ENCODE data around the gene CPNE2.

Gene CPNE2

GRCh38 chr16:57155702-57156350, 63.4 kb downstream of the CPNE2 start:
- no peaks in the 10 kb centered on the region for H3K9me3 ChIP-seq (ENCODE audit: control extremely low read depth in 1 of 5, control insufficient read depth in 4 of 5, insufficient read depth in 2 of 5, low read depth in 1 of 5, low read length in 4 of 5)
- 100% methylated on average over 1 of the region's 6 CpGs for WGBS (ENCODE audit: insufficient coverage)
- H3K36me3 ChIP-seq (ENCODE audit: control insufficient read depth in 4 of 4, insufficient read depth in 4 of 4, low read length in 3 of 4) = peaks cover 9 to 73% (median 53%) of the 10 kb centered on the region in 4 experiments
- H3K4me3 ChIP-seq (ENCODE audit: control insufficient read depth in 1 of 7, extremely low read depth in 1 of 7, insufficient read depth in 4 of 7, low read depth in 2 of 7, low read length in 6 of 7) = no peak overlapping the region
- H3K27me3 ChIP-seq (replicated peaks in 2 of 5; ENCODE audit: control insufficient read depth in 4 of 5, insufficient read depth in 5 of 5, low read length in 4 of 5) = no peaks in the 10 kb centered on the region
- ChIA-PET CTCF (interaction anchor here (1.0 to 1.5 kb wide), 3 partner anchors 8 to 69 kb away, joined by 3 to 7 read pairs (median 3); no protein-coding TSS in a partner anchor), POLR2A (interaction anchor here (0.6 to 0.7 kb wide), 3 partner anchors 12 to 70 kb away, joined by 3 to 7 read pairs (median 6); no protein-coding TSS in a partner anchor)
- H3K27ac ChIP-seq (ENCODE audit: insufficient read depth in 1 of 2, low read depth in 1 of 2, low read length in 2 of 2, poor library complexity in 1 of 2, severe bottlenecking in 2 of 2) = no peak overlapping the region
- no peak for DNase-seq
- H3K4me1 ChIP-seq (ENCODE audit: control extremely low read depth in 1 of 4, control insufficient read depth in 4 of 4, insufficient read depth in 4 of 4, low read length in 3 of 4) = peaks cover under 1 to 20% (median 10%) of the 10 kb centered on the region in 4 experiments

GRCh38 chr16:57156351-57156703, 63.9 kb downstream of the CPNE2 start:
- 72% methylated on average over 2 of the region's 4 CpGs for WGBS (ENCODE audit: insufficient coverage)
- CTCF ChIA-PET = interaction anchor here (1.0 to 1.5 kb wide), 3 partner anchors 9 to 70 kb away, joined by 3 to 7 read pairs (median 3); no protein-coding TSS in a partner anchor

GRCh38 chr16:57157533-57157932, 65.2 kb downstream of the CPNE2 start:
- ChIA-PET CTCF (interaction anchor here (1.2 kb wide), 1 partner anchor 9 kb away, joined by 3 read pairs; no protein-coding TSS in a partner anchor), POLR2A (no interaction called here)
- peaks cover 7 to 66% (median 56%) of the 10 kb centered on the region in 4 experiments for H3K36me3 ChIP-seq (ENCODE audit: control insufficient read depth in 4 of 4, insufficient read depth in 4 of 4, low read length in 3 of 4)
- H3K27ac ChIP-seq (ENCODE audit: insufficient read depth in 1 of 2, low read depth in 1 of 2, low read length in 2 of 2, poor library complexity in 1 of 2, severe bottlenecking in 2 of 2) = no peak overlapping the region
- no peaks in the 10 kb centered on the region for H3K27me3 ChIP-seq (replicated peaks in 2 of 5; ENCODE audit: control insufficient read depth in 4 of 5, insufficient read depth in 5 of 5, low read length in 4 of 5)
- H3K4me3 ChIP-seq (ENCODE audit: control insufficient read depth in 1 of 7, extremely low read depth in 1 of 7, insufficient read depth in 4 of 7, low read depth in 2 of 7, low read length in 6 of 7) = no peak overlapping the region
- no peaks in the 10 kb centered on the region for H3K9me3 ChIP-seq (ENCODE audit: control extremely low read depth in 1 of 5, control insufficient read depth in 4 of 5, insufficient read depth in 2 of 5, low read depth in 1 of 5, low read length in 4 of 5)
- DNase-seq = no peak
- H3K4me1 ChIP-seq (ENCODE audit: control extremely low read depth in 1 of 4, control insufficient read depth in 4 of 4, insufficient read depth in 4 of 4, low read length in 3 of 4) = peaks cover 0 to 9% (median 5%) of the 10 kb centered on the region in 4 experiments
- no CpG with 5 or more reads among the region's 1 CpG for WGBS (ENCODE audit: insufficient coverage)

More at GRCh38 chr16:57156351-57156703, 63.9 kb downstream of the CPNE2 start:
- POLR2A ChIA-PET = interaction anchor here (0.6 to 0.7 kb wide), 2 partner anchors 13 to 71 kb away, joined by 3 to 6 read pairs; no protein-coding TSS in a partner anchor
- Histone ChIP-seq H3K4me1 (ENCODE audit: control extremely low read depth in 1 of 4, control insufficient read depth in 4 of 4, insufficient read depth in 4 of 4, low read length in 3 of 4) (peaks cover 3 to 21% (median 10%) of the 10 kb centered on the region in 4 experiments), H3K4me3 (ENCODE audit: control insufficient read depth in 1 of 7, extremely low read depth in 1 of 7, insufficient read depth in 4 of 7, low read depth in 2 of 7, low read length in 6 of 7) (no peak overlapping the region), H3K36me3 (ENCODE audit: control insufficient read depth in 4 of 4, insufficient read depth in 4 of 4, low read length in 3 of 4) (peaks cover 7 to 73% (median 53%) of the 10 kb centered on the region in 4 experiments), H3K9me3 (ENCODE audit: control extremely low read depth in 1 of 5, control insufficient read depth in 4 of 5, insufficient read depth in 2 of 5, low read depth in 1 of 5, low read length in 4 of 5) (no peaks in the 10 kb centered on the region), H3K27ac (ENCODE audit: insufficient read depth in 1 of 2, low read depth in 1 of 2, low read length in 2 of 2, poor library complexity in 1 of 2, severe bottlenecking in 2 of 2) (no peak overlapping the region), H3K27me3 (replicated peaks in 2 of 5; ENCODE audit: control insufficient read depth in 4 of 5, insufficient read depth in 5 of 5, low read length in 4 of 5) (no peaks in the 10 kb centered on the region)
- DNase-seq = no peak

- Histone ChIP-seq H3K27me3 (replicated peaks in 2 of 5; ENCODE audit: control insufficient read depth in 4 of 5, insufficient read depth in 5 of 5, low read length in 4 of 5) (no peaks in the 10 kb centered on the region), H3K4me3 (ENCODE audit: control insufficient read depth in 1 of 7, extremely low read depth in 1 of 7, insufficient read depth in 4 of 7, low read depth in 2 of 7, low read length in 6 of 7) (no peak overlapping the region), H3K4me1 (ENCODE audit: control extremely low read depth in 1 of 4, control insufficient read depth in 4 of 4, insufficient read depth in 4 of 4, low read length in 3 of 4) (peaks cover 0 to 8% (median 5%) of the 10 kb centered on the region in 4 experiments), H3K36me3 (ENCODE audit: control insufficient read depth in 4 of 4, insufficient read depth in 4 of 4, low read length in 3 of 4) (peaks cover 7 to 62% (median 51%) of the 10 kb centered on the region in 4 experiments), H3K27ac (ENCODE audit: insufficient read depth in 1 of 2, low read depth in 1 of 2, low read length in 2 of 2, poor library complexity in 1 of 2, severe bottlenecking in 2 of 2) (no peak overlapping the region), H3K9me3 (ENCODE audit: control extremely low read depth in 1 of 5, control insufficient read depth in 4 of 5, insufficient read depth in 2 of 5, low read depth in 1 of 5, low read length in 4 of 5) (no peaks in the 10 kb centered on the region)
- CTCF ChIA-PET = interaction anchor here (1.2 to 1.7 kb wide), 4 partner anchors 8 to 67 kb away, joined by 4 to 5 read pairs (median 4); partner anchors contain the start of gene CPNE2
- DNase-seq = no peak
- 94% methylated on average over 3 of the region's 4 CpGs for WGBS (ENCODE audit: insufficient coverage)
- POLR2A ChIA-PET = no interaction called here
Observed at GRCh38 chr16:57159447-57159846, 67.1 kb downstream of the CPNE2 start.

GRCh38 chr16:57163842-57164241, 71.5 kb downstream of the CPNE2 start:
- 100% methylated on average over 1 of the region's 1 CpG for WGBS (ENCODE audit: insufficient coverage)
- H3K9me3 ChIP-seq (ENCODE audit: control extremely low read depth in 1 of 5, control insufficient read depth in 4 of 5, insufficient read depth in 2 of 5, low read depth in 1 of 5, low read length in 4 of 5) = no peaks in the 10 kb centered on the region
- no peaks in the 10 kb centered on the region for H3K27me3 ChIP-seq (replicated peaks in 2 of 5; ENCODE audit: control insufficient read depth in 4 of 5, insufficient read depth in 5 of 5, low read length in 4 of 5)
- no peak for DNase-seq
- H3K27ac ChIP-seq (ENCODE audit: insufficient read depth in 1 of 2, low read depth in 1 of 2, low read length in 2 of 2, poor library complexity in 1 of 2, severe bottlenecking in 2 of 2) = no peak overlapping the region
- H3K36me3 ChIP-seq (ENCODE audit: control insufficient read depth in 4 of 4, insufficient read depth in 4 of 4, low read length in 3 of 4) = peaks cover 13 to 57% (median 48%) of the 10 kb centered on the region in 4 experiments
- H3K4me3 ChIP-seq (ENCODE audit: control insufficient read depth in 1 of 7, extremely low read depth in 1 of 7, insufficient read depth in 4 of 7, low read depth in 2 of 7, low read length in 6 of 7) = no peak overlapping the region
- POLR2A ChIA-PET = no interaction called here
- CTCF ChIA-PET = interaction anchor here (1.0 to 8.1 kb wide), 3 partner anchors 12 to 79 kb away, joined by 3 to 104 read pairs (median 3); partner anchors contain the start of gene CPNE2
- H3K4me1 ChIP-seq (ENCODE audit: control extremely low read depth in 1 of 4, control insufficient read depth in 4 of 4, insufficient read depth in 4 of 4, low read length in 3 of 4) = peaks cover 0 to 15% (median 6%) of the 10 kb centered on the region in 4 experiments

GRCh38 chr16:57165483-57165882, 73.1 kb downstream of the CPNE2 start:
- WGBS (ENCODE audit: insufficient coverage) = 96% methylated on average over 5 of the region's 5 CpGs
- no peak for DNase-seq
- ChIA-PET CTCF (interaction anchor here (1.4 to 8.1 kb wide), 2 partner anchors 14 to 81 kb away, joined by 4 to 104 read pairs; no protein-coding TSS in a partner anchor), POLR2A (interaction anchor here (0.7 kb wide), 1 partner anchor 73 kb away, joined by 4 read pairs; the partner anchor contains the start of gene CPNE2)
- Histone ChIP-seq H3K27ac (ENCODE audit: insufficient read depth in 1 of 2, low read depth in 1 of 2, low read length in 2 of 2, poor library complexity in 1 of 2, severe bottlenecking in 2 of 2) (no peak overlapping the region), H3K36me3 (ENCODE audit: control insufficient read depth in 4 of 4, insufficient read depth in 4 of 4, low read length in 3 of 4) (peaks cover 13 to 59% (median 44%) of the 10 kb centered on the region in 4 experiments), H3K4me1 (ENCODE audit: control extremely low read depth in 1 of 4, control insufficient read depth in 4 of 4, insufficient read depth in 4 of 4, low read length in 3 of 4) (peaks cover 0 to 14% (median 5%) of the 10 kb centered on the region in 4 experiments), H3K4me3 (ENCODE audit: control insufficient read depth in 1 of 7, extremely low read depth in 1 of 7, insufficient read depth in 4 of 7, low read depth in 2 of 7, low read length in 6 of 7) (no peak overlapping the region), H3K9me3 (ENCODE audit: control extremely low read depth in 1 of 5, control insufficient read depth in 4 of 5, insufficient read depth in 2 of 5, low read depth in 1 of 5, low read length in 4 of 5) (no peaks in the 10 kb centered on the region), H3K27me3 (replicated peaks in 2 of 5; ENCODE audit: control insufficient read depth in 4 of 5, insufficient read depth in 5 of 5, low read length in 4 of 5) (no peaks in the 10 kb centered on the region)

- Histone ChIP-seq H3K36me3 (ENCODE audit: control insufficient read depth in 4 of 4, insufficient read depth in 4 of 4, low read length in 3 of 4) (peaks cover 13 to 63% (median 44%) of the 10 kb centered on the region in 4 experiments), H3K4me3 (ENCODE audit: control insufficient read depth in 1 of 7, extremely low read depth in 1 of 7, insufficient read depth in 4 of 7, low read depth in 2 of 7, low read length in 6 of 7) (no peak overlapping the region), H3K4me1 (ENCODE audit: control extremely low read depth in 1 of 4, control insufficient read depth in 4 of 4, insufficient read depth in 4 of 4, low read length in 3 of 4) (peaks cover 0 to 10% (median 2%) of the 10 kb centered on the region in 4 experiments), H3K27ac (ENCODE audit: insufficient read depth in 1 of 2, low read depth in 1 of 2, low read length in 2 of 2, poor library complexity in 1 of 2, severe bottlenecking in 2 of 2) (no peak overlapping the region), H3K27me3 (replicated peaks in 2 of 5; ENCODE audit: control insufficient read depth in 4 of 5, insufficient read depth in 5 of 5, low read length in 4 of 5) (no peaks in the 10 kb centered on the region), H3K9me3 (ENCODE audit: control extremely low read depth in 1 of 5, control insufficient read depth in 4 of 5, insufficient read depth in 2 of 5, low read depth in 1 of 5, low read length in 4 of 5) (no peaks in the 10 kb centered on the region)
- ChIA-PET POLR2A (no interaction called here), CTCF (interaction anchor here (0.8 to 8.1 kb wide), 8 partner anchors 9 to 140 kb away, joined by 3 to 104 read pairs (median 4); no protein-coding TSS in a partner anchor)
- DNase-seq = peak in 1 of 3 donors; percentile 23
- WGBS (ENCODE audit: insufficient coverage) = 90% methylated on average over 1 of the region's 3 CpGs
Observed at GRCh38 chr16:57165938-57166337, 73.6 kb downstream of the CPNE2 start.
